Adrenal gland (tissue), 5 donors: ENCODE results near the gene CENPS.

Experiments
- CTCF ChIP-seq, 6 experiments: fragments of 450-650 bp in 4 of 6; fragments of 200-600 bp in 2 of 6; sonication (generic) in 1 of 6; IDR thresholded peaks; 1 replicate in 5 of 6; 2 replicates in 1 of 6; pipeline versions ENCODE4 v1.5.1 to v1.8.0; 2016 to 2021; ENCODE audit warnings: antibody characterized with exemption in 6 of 6, mild to moderate bottlenecking in 2 of 6, moderate library complexity in 1 of 6
- POLR2A ChIP-seq, 2 donors: fragments of 450-650 bp; IDR thresholded peaks; one replicate each; pipeline ENCODE4 v1.6.1; 2017; ENCODE audit warnings: antibody characterized with exemption in 2 of 2, mild to moderate bottlenecking in 2 of 2, moderate library complexity in 1 of 2
- donor health status: DM: no; HTN: no; CAD: no.

GRCh38 chr1:10489291-10490055 is 59.2 kb downstream of the CENPS start:
- TF ChIP-seq CTCF (IDR thresholded peaks at IDR 0.05), result no peak
- no peak for TF ChIP-seq POLR2A (IDR thresholded peaks at IDR 0.05)
